Suprapubic skin (tissue), 4 donors: Measurements from ENCODE around the gene PRDM12.

Experiments
- CTCF ChIP-seq, 2 donors: fragments of 200-600 bp in 1 of 2; fragments of 450-650 bp in 1 of 2; sonication (generic) in 1 of 2; IDR thresholded peaks; one replicate each; pipeline ENCODE4 v1.5.1; 2016 to 2019; ENCODE audit warnings: antibody characterized with exemption in 2 of 2, mild to moderate bottlenecking in 1 of 2, moderate library complexity in 1 of 2
- EP300 ChIP-seq: sonication (generic); formaldehyde crosslinking; IDR thresholded peaks from one replicate; pipeline ENCODE4 v1.6.1; 2017; ENCODE audit warnings: antibody characterized with exemption
- POLR2A ChIP-seq, 2 donors: fragments of 450-650 bp; IDR thresholded peaks; one replicate each; pipeline ENCODE4 v1.6.1; 2017; ENCODE audit warnings: antibody characterized with exemption in 2 of 2, mild to moderate bottlenecking in 2 of 2, moderate library complexity in 2 of 2
- POLR2AphosphoS5 ChIP-seq, 3 donors: sonication (generic); formaldehyde crosslinking; IDR thresholded peaks; one replicate each; pipeline ENCODE4 v1.6.1; 2017; ENCODE audit warnings: antibody characterized with exemption in 3 of 3

GRCh38 chr9:130681769-130682420 lies 17.5 kb downstream of the PRDM12 start:
- TF ChIP-seq POLR2AphosphoS5 (IDR thresholded peaks at IDR 0.05) (no peak), CTCF (IDR thresholded peaks at IDR 0.05) (no peak), POLR2A (IDR thresholded peaks at IDR 0.05) (no peak), EP300 (no peak)
